GM18519 (cell line): ENCODE measurements around the gene PAPSS2.
"Not testable (repeated sequence)": the region's sequence is repeated elsewhere in the genome, so short reads cannot be mapped to it uniquely, and the experiment has no call there.

ENCODE experiments used
- ATAC-seq: cut with Tn5 transposase; IDR thresholded peaks from one replicate; pipeline ENCODE4 v1.9.1; 2021; ENCODE audit warnings: mild to moderate bottlenecking, moderate library complexity; ENCODE audit not compliant: unreplicated experiment, low FRiP score

PAPSS2 gene

DNA sequence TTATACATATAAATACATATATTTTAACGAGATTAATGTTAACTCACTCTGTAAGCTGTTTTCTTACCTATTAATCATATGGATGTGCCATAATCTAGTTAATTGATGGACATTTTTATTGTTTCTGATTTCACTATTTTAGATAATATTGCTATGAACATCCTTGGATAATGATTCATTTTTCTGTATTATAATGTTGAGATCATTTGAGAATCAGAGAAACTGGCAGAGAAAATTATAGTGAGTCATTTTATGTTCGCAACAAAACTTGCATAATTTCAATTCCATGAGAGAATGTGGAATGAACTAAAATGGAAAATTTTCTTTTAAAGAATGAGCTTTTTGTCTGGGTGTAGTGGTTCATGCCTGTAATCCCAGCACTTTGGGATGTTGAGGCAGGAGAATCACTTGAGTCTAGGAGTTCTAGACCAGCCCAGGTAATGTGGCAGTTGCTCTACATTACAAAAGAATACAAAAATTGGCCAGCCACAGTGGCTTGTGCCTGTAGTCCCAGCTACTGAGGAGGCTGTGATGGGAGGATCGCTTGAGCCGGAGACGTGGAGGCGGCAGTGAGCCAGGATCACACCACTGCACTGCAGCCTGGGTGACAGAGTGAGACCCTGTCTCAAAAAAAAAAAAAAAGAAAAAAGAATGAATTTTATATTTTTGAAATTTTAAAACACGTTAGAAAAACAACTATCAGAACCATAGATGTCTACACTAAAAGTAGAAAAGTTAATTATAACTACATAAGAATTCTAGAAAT, 40.5 kb downstream of the PAPSS2 start:
- ATAC-seq, result no peak

DNA sequence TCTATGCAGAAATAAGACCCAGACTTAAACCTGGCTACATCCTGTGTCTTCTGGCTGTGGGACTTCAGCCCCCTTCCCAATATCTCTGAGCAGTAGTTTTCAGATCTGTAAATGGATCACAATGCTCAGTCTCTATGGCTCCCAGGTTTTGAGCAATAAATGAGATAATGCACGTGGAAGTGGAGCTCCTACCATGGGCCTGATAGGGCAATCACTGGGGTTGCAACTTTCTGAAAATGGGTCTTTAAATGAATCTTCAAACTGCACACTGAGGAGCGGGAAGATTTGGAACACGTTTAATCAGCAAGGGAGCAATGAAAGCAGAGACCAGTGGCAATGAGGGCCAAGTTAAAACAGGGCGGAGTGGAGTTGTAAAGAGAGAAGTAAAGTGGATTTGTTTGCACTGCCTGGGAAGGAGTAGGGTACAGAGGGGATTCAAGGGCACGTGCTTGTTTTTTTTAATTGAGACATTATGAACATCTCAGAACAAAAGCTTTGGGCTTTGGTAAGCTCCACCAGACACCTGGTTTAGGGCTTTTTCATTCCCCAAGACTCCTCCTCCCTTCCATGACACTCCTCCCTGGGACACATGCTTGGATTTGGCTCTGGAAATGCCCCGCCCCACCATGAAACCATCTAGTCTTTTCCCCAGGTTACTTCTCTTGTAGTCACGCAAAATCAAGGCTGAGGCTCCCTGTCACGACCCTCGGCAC, 42.7 kb downstream of the PAPSS2 start:
- ATAC-seq, result no peak

DNA sequence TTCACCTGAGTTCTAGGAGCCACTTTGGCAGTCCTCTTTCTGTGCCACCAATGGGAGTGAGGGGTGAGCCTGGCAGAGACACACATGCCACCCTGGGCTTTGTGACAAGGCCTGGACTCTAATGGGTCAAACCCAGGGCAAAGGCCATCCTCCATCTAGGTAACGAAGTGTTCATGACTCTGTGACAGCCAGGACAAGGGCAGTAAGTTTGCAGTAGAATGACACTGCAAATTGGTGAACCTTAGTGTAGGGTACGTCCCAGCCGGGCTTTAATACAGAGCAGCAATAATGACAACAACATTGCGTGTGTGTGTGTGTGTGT, 43.3 kb downstream of the PAPSS2 start:
- no peak for ATAC-seq

DNA sequence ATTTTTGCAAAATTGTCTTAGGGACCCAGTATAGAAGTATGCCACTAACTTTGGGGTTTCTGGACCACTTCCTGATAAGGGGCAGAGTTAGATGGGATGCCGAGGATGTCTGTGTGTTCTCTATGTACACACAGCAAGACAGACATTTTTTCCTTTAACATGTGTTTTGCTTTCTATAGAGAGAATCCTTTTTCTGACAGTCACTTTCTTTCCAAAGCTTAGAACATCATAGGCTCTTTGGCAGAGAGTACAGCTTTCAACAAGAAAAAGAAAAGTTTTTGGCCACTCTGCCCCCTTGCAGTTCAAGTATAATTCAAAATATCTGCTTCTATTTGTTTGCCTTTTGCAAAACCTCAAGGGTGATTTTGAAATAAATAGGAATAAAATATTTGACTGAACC, 44.1 kb downstream of the PAPSS2 start:
- no peak for ATAC-seq

DNA sequence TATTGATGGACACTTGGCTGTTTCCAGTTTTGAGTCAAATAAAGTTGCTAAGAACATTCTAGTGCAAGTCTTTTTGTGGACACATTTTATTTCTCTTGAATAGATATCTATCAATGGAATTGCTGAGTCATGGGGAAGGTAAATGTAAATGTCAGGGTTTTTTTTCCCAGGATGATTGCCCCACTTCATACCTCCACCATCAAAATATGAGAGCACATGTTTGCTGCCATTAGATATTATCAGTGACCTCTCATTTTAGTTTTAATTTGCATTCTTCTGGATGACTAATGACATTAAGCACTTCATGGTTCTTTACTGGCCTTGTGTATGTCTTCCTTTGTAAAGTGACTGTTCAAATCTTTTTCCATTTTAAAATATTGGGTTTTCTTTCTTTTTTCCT, 45.7 kb downstream of the PAPSS2 start:
- no peak for ATAC-seq

DNA sequence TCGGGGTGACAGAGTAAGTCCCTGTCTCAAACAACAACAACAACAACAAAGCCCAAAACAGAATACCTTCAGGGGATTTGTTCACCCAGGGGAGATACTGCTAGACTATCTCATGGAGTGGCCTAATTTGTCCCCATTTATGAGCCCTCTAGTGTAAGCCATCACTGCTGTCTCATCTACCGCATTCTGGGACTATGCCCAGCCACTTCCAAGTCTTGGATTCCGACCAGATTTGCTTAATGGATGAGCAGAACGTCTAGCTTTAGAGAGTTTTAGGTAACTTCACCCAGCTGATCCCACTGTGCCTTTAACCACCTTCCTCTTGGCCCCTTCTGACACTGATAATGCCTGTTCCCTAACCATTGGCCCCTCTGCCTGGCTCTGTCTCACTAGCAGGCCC, 47.1 kb downstream of the PAPSS2 start:
- ATAC-seq, result no peak

DNA sequence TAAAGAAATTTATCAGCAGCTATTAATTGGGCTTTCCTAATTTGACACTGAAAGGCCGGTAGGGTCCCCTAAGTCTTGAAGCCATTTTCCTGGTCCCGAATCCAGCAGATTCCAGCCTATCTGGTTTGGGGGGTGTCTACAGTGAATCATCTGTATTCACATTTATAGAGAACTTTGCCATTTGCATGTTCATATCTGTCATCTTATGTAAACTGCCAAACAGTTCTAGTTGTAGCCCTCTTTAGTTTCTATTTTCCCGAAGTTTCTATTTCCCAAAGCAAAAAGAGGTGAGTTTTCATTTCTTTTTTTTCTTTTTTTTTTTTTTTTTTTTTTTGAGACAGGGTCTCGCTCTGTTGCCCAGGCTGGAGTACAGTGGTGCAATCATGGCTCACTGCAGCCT, 47.6 kb downstream of the PAPSS2 start:
- ATAC-seq, result no peak

DNA sequence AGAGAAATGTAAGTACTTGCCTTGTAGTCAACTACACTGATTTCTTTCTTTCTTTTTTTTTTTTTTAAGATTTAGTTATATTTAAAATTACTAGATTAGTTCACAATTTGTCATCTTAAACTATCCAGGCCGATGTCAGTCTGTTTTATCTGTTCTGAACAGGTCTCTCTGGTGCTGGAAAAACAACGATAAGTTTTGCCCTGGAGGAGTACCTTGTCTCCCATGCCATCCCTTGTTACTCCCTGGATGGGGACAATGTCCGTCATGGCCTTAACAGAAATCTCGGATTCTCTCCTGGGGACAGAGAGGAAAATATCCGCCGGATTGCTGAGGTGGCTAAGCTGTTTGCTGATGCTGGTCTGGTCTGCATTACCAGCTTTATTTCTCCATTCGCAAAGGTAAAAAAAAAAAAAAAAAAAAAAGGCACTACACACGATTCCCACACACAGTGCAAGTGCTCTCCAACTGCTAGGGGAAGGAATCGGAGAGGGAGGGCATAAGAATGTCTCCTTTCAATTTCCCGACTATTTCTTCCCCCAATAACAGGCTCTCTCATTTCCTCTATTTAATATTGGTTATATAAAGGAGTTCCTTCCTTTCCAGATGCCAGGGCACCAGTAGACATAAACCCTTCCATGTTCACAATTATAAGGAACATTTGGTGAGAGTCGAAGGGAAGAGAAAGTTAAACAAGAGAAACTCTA, 53.4 kb downstream of the PAPSS2 start:
- ATAC-seq, result no peak

DNA sequence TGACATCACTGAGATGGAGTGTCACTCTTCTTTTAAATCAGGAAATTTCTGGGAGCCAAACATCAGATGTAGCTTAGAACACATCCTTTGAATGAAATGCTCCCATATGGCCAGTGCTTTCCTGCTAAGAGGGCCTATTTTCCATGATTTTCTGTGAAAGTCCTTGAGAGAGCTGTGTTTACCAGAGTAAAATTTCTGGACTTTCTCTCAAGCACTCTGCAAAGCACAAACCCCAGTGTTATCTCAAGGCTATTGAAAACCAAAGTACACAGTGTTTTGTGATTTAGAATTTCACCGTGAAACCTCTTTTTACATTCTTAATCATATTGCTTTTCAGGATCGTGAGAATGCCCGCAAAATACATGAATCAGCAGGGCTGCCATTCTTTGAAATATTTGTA, 54.0 kb downstream of the PAPSS2 start:
- no peak for ATAC-seq

DNA sequence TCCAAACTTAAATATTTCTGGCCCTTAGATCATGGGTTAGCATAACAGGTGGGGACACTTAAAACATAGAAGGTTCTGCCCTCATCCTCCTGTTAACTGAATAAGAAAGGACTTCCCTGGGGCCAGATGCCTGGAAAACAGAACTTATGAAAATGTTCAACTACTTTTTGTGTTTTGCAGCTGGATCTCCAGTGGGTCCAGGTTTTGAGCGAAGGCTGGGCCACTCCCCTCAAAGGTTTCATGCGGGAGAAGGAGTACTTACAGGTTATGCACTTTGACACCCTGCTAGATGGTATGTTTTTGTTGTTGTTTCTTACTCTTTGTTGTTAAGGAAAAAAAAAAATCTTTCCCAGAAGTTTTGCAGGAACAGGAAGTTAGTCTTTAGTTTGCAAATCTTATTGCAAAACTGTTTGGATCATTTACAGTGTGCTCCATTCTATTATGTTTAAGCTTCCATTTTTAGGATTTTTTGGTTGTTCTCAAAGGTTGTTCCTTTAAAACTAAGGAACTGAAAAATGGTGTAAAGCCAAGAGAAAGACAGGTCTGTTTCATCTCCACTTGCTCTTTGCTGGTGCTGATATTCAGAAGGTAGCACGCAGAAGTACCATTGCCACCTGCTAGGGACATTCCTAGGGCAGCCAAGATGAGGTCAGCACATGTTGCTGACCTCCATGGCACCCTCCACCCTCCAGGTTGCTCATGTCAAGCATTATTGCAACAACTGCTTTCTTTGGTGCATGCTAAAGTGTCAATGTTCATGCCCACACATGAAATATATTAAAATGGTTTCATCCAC, 56.1 kb downstream of the PAPSS2 start:
- no peak for ATAC-seq

DNA sequence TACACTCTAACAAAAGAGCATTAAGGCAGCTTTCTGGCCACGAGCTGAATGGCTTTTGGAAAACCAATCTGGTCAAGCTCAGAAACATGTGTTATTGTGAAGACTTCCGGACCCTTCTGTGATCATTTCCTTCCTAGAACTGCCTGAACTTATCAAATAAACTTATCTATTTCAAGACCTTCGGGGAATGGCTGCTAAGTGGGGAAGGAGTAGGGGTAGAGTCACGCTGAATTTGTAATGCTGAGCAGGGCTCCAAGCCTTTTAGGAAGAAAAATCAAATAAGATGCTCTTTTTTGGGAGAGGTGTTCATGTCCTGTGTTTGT, 56.6 kb downstream of the PAPSS2 start:
- no peak for ATAC-seq

DNA sequence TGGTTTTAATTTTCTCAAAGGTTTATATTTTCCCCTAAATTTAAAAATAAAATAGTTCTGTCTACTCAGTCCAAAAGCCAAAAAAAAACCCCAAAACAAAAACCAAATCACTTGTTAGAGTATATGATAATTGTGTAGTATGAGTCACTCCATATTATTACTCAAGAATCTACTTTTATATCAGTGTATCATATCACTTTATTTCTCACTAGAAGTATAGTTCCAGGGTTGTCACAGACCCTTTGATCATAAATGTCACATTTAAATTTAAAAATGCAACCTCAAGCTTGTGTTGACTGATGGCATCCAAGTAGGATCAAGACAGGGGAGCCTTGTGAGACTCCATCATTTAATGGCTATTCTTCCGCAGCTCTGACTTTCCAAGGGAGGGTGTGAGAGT, 61.0 kb downstream of the PAPSS2 start:
- ATAC-seq, result no peak

DNA sequence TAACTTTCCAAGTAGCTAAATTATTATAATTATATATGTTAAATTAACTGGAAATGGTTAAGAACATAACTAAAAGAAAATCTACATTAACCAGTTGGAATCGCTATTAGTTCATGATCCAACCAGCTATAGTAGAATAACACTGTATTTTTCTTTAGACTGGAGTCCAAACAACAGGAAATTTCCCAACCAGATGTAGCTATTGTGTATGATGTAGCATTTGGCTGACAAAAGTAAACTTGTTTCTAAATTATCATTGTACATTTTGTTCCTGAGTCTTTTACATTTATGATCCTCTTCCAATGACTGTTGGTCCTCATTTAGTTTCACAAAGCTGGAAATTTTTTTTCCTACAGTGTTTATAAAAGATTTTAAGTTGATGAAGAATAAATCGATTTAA, 62.1 kb downstream of the PAPSS2 start:
- no peak for ATAC-seq

DNA sequence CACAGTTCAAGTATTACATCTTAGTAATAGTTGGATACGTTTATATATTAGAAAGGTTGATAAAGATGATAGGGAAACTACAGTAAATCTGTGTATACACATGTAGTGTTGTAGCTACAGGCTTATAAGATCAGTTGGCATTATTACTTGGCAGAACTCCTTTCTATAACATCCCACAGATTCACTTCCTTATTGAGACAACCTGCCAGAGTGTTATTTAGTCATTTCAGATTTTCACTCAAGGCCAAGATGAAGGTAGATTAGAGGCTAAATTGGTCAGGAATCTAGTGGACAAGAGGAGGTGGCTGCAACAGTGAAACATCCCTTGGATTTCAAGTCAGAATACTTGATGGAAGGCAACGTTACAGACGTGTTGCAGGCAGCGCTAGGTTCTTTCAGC, 63.0 kb downstream of the PAPSS2 start:
- ATAC-seq, result no peak

DNA sequence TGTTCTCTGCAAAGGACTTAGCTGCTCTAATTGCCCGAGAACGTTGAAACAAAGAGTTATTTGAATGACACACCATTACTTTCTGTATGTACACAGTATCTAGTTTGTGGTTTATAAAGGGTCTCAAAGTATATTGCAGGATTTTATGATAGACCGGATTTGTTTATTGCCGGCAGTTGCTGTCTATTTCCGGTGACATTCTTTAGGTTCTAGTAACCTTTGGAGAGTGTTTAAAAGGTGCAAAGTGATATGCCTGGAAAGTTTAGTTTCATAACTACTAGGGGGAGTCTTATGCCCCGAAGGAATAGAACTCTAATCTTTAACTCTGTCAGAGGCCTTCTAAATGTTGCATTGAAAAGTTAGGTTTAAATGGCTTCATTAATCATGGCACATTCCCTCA, 63.8 kb downstream of the PAPSS2 start:
- no peak for ATAC-seq

DNA sequence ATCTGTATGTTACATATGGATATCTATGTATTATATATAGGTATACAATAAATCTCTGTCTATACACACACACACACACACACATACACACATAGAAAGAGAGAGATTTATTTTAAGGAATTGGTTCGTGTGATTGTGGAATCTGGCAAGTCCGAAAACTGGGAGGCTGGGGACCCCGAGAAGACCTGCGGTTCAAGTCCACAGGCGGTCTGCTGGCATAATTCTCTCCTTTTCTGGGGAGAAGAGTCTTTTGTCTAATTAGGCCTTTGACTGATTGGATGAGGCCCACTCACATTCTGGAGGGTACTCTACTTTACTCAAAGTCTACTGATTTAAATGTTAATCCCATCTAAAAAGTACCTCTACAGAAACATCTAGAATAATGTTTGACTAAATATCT, 65.1 kb downstream of the PAPSS2 start:
- no peak for ATAC-seq

DNA sequence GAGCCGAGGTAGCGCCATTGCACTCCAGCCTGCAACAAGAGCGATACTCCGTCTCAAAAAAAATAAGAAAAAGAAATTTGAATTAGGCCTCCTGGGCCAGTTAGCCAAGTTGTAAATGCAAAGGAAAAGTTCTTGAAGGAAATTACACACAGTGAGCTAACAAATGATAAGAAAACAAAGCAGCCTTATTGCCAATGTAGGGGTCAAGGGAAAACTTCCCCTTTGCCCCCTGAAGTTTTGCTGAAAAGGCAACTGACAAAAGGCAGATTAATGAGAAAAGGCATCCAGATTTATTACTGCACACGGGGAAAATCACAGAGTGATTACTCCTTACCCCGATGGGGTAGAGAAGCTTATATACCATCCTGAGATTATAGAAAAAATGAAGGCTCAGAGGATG, 70.3 kb downstream of the PAPSS2 start:
- ATAC-seq, result no peak

DNA sequence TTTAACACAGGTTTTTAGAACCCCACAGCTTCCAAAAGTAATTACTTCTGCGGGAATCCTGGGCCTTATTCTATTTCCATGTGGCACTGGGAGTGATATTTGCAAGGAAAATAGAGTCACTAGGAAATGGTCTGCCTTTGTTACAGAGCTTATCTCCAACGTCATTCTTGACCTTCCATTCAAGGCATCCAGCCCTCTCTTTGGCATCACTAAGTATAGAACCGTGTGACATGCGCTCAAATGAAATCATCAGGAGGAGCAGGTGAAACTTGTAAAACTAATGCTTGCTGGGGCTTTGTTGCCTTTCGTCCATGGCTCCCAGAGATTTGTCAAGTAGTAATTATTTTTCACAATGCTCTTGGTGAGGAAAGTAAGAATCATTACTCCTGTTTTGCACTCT, 73.4 kb downstream of the PAPSS2 start:
- ATAC-seq, result no peak

DNA sequence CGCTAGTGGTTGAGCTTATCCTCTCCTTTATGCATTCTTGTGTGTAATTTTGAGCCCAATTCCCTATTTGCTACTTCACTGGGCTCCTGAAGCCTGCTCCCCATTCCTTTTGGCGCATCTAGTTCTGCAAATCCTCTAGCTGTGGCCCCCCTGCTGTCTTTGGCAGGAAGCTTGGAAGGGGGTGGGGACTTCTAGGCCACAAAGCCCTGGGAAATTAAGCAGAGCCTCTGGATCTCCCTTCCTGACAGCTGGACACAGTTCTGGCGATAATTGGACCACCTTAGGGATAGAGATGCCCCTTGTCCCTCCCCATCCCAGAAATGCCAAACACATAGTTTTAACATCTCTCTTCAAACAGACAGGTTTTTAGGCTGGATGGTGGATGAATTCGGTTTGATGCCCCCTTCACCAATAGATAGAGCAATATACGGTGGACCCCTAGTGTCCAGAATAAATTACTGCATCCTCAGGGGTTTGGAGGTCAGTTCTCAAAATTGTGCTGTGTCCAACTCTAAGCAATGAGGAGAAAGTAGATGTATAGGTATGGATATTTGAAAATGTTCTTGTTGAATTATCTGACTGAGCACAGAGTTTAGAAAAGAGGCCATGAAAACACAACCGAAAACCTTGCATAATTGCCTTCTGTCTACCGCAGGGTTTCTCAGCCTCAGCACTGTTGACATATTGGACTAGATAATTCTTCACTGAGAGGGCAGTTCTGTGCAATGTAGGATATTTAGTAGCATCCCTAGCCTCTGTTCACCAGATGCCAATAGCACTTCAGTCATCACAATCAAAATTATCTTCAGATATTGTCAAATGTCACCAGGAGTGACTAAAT, 75.5 kb downstream of the PAPSS2 start:
- no peak for ATAC-seq

DNA sequence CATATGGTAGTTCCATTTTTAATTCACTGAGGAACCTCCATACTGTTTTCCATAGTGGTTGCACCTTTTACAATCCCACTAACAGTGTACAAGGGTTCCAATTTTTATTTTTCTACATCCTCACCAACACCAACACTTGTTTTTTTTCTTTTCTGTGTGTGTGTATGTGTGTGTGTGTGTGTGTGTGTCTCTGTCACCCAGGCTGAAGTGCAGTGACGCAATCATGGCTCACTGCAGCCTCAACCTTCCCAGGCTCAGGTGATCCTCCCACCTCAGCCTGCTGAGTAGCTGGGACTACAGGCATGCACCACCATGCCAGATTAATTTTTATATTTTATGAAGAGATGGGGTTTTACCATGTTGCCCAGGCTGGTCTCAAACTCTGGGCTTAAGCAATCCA, 78.6 kb downstream of the PAPSS2 start:
- not testable (repeated sequence) for ATAC-seq
